Measurements from ENCODE around the gene EHD4.

- TF ChIP-seq CTCF (IDR thresholded peaks at IDR 0.05) (no peak), POLR2AphosphoS5 (IDR thresholded peaks at IDR 0.05) (no peak), POLR2A (IDR thresholded peaks at IDR 0.05) (no peak)
Measured at GRCh38 chr15:41971895-41972252, 483 bp downstream of the EHD4 start.
